ENCODE results near the gene MMRN1.

MMRN1 gene

DNA sequence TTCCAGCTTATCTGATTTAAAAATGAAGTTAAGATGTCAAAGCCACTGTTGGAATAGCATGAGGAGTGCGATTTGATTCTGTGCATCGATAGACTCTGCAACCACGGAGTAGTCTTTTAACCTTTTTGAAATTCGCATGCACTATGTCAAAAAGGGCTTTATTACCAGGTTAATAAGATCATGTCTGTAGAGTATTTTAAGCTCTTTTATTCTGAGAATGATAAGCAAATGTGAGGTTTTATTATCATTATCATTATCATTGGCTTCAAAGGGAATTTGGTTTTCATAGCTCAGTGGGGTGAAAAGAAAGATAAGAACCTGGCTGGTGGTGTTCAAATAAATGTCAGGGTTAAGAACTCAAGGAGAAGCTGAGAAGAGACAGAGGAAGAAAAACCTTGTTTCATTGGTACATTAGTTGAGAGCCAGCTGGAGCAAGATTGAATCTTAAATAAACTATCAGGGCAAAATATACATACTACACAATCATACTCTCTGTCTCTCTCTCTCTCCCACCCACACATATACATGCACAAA is 102.6 kb downstream of the MMRN1 start:
- FAIRE-seq: no peak

- no peak for FAIRE-seq
These were observed 103.9 kb downstream of the MMRN1 start for GRCh38 chr4:89998469-89999011.

GRCh38 chr4:90001023-90001422 is 106.4 kb downstream of the MMRN1 start:
- FAIRE-seq: no peak

GRCh38 chr4:90002441-90003062 is 107.9 kb downstream of the MMRN1 start:
- FAIRE-seq: no peak

Data from islet of Langerhans (tissue), 1 donor.